GM23338 (cell line): ENCODE measurements around the gene SLC24A4. TPM values are rescaled to one million over a fixed set of nuclear protein-coding genes. Genes with fewer than 3 reads are reported as not detected.

Experiments
- ATAC-seq: fragments of 200-7000 bp; cut with Tn5 transposase; 3 replicates; pipeline ENCODE4 v1.9.1; 2020
- DNase-seq: peaks from one replicate; pipeline ENCODE4 v3.0.0-alpha.2; 2015; ENCODE audit warnings: low spot score
- H2AFZ ChIP-seq: fragments of 200-600 bp; sonication (generic); 2 replicates; pipeline ENCODE4 v1.8.0; 2016; ENCODE audit warnings: antibody characterized with exemption, mild to moderate bottlenecking, moderate library complexity
- H3F3A ChIP-seq: fragments of 200-600 bp; sonication (generic); replicated peaks from 2 replicates; pipeline ENCODE4 v1.8.0; 2017; ENCODE audit warnings: antibody characterized with exemption, mixed run types, low read depth
- H3K27ac ChIP-seq: fragments of 200-600 bp; sonication (generic); 2 replicates; pipeline ENCODE4 v1.6.1; 2016; ENCODE audit warnings: low read depth
- H3K27me3 ChIP-seq: fragments of 200-600 bp; sonication (generic); 2 replicates; pipeline ENCODE4 v1.8.0; 2016; ENCODE audit warnings: mild to moderate bottlenecking, mixed run types, moderate library complexity; ENCODE audit not compliant: insufficient read depth
- H3K36me3 ChIP-seq: fragments of 200-600 bp; sonication (generic); 2 replicates; pipeline ENCODE4 v1.8.0; 2016; ENCODE audit warnings: mild to moderate bottlenecking; ENCODE audit not compliant: insufficient read depth
- H3K4me1 ChIP-seq: fragments of 200-600 bp; sonication (generic); 2 replicates; pipeline ENCODE4 v1.8.0; 2016; ENCODE audit warnings: mild to moderate bottlenecking, moderate library complexity; ENCODE audit not compliant: insufficient read depth
- H3K4me2 ChIP-seq: fragments of 200-600 bp; sonication (generic); 2 replicates; pipeline ENCODE4 v1.7.1; 2017; ENCODE audit warnings: mixed run types
- H3K4me3 ChIP-seq: fragments of 200-600 bp; sonication (generic); 2 replicates; pipeline ENCODE4 v1.6.1; 2016; ENCODE audit warnings: mixed run types
- H3K79me2 ChIP-seq: fragments of 200-600 bp; sonication (generic); replicated peaks from 2 replicates; pipeline ENCODE4 v1.8.0; 2017; ENCODE audit warnings: mild to moderate bottlenecking; ENCODE audit not compliant: insufficient read depth
- H3K9me2 ChIP-seq: fragments of 200-600 bp; sonication (generic); 2 replicates; pipeline ENCODE4 v1.8.0; 2017; ENCODE audit not compliant: insufficient read depth
- H4K20me1 ChIP-seq: fragments of 200-600 bp; sonication (generic); replicated peaks from 2 replicates; pipeline ENCODE4 v1.8.0; 2017; ENCODE audit warnings: mild to moderate bottlenecking; ENCODE audit not compliant: insufficient read depth
- H3K27ac Mint-ChIP-seq: 2 replicates; pipeline ENCODE4 v1.8.0; 2020; ENCODE audit warnings: inconsistent platforms, mild to moderate bottlenecking, moderate library complexity, mixed read lengths
- H3K27me3 Mint-ChIP-seq: 3 replicates; pipeline ENCODE4 v1.8.0; 2022; ENCODE audit warnings: low read depth, mild to moderate bottlenecking, moderate library complexity, mixed read lengths, inconsistent platforms; ENCODE audit not compliant: insufficient read depth, poor library complexity
- H3K36me3 Mint-ChIP-seq: 3 replicates; pipeline ENCODE4 v1.8.0; 2021; ENCODE audit warnings: low read depth, mild to moderate bottlenecking, inconsistent platforms, moderate library complexity, mixed read lengths
- H3K4me1 Mint-ChIP-seq: 3 replicates; pipeline ENCODE4 v1.8.0; 2020; ENCODE audit warnings: mild to moderate bottlenecking, inconsistent platforms, mixed read lengths
- H3K4me3 Mint-ChIP-seq: 3 replicates; pipeline ENCODE4 v1.8.0; 2021; ENCODE audit warnings: moderate library complexity, mild to moderate bottlenecking, inconsistent platforms, mixed read lengths
- H3K9me3 Mint-ChIP-seq: 3 replicates; pipeline ENCODE4 v1.8.0; 2020; ENCODE audit warnings: moderate library complexity, mild to moderate bottlenecking, inconsistent platforms, mixed read lengths
- CREB1 ChIP-seq: fragments of 250-450 bp; sonication (Bioruptor Pico); IDR thresholded peaks from 2 replicates; pipeline ENCODE4 v1.5.0; 2020; ENCODE audit warnings: low read depth, mild to moderate bottlenecking, moderate library complexity
- CTCF ChIP-seq, 2 experiments: fragments of 200-600 bp in 1 of 2; sonication (generic) in 1 of 2; conservative IDR thresholded peaks; 2 replicates each; pipeline versions ENCODE4 v1.5.1 to v1.6.1; 2016 to 2017; ENCODE audit warnings: antibody characterized with exemption in 2 of 2, low read depth in 2 of 2, mild to moderate bottlenecking in 2 of 2, moderate library complexity in 1 of 2
- ETS1 ChIP-seq: IDR thresholded peaks from 2 replicates; pipeline ENCODE4 v1.6.1; 2016; ENCODE audit warnings: antibody characterized with exemption
- EZH2 ChIP-seq: fragments of 200-600 bp; sonication (generic); IDR thresholded peaks from one replicate; pipeline ENCODE4 v1.8.0; 2017; ENCODE audit warnings: antibody characterized with exemption, mild to moderate bottlenecking, low read depth; ENCODE audit not compliant: unreplicated experiment
- EZH2phosphoT487 ChIP-seq: fragments of 200-600 bp; sonication (generic); IDR thresholded peaks from one replicate; pipeline ENCODE4 v1.8.1; 2018; ENCODE audit warnings: antibody characterized with exemption; ENCODE audit not compliant: unreplicated experiment
- JUNB ChIP-seq: IDR thresholded peaks from one replicate; pipeline ENCODE4 v1.6.1; 2016; ENCODE audit warnings: antibody characterized with exemption; ENCODE audit not compliant: unreplicated experiment
- NANOG ChIP-seq: IDR thresholded peaks from 2 replicates; pipeline ENCODE4 v1.6.1; 2016; ENCODE audit warnings: antibody characterized with exemption, borderline replicate concordance
- POLR2AphosphoS5 ChIP-seq: IDR thresholded peaks from 2 replicates; pipeline ENCODE4 v1.6.1; 2016; ENCODE audit warnings: antibody characterized with exemption, low read depth
- REST ChIP-seq: IDR thresholded peaks from one replicate; pipeline ENCODE4 v1.6.1; 2018; ENCODE audit warnings: antibody characterized with exemption; ENCODE audit not compliant: unreplicated experiment
- STAT1 ChIP-seq: IDR thresholded peaks from one replicate; pipeline ENCODE4 v1.6.1; 2016; ENCODE audit warnings: antibody characterized with exemption; ENCODE audit not compliant: unreplicated experiment
- ZNF114 ChIP-seq: fragments of 250-450 bp; sonication (Bioruptor Pico); IDR thresholded peaks from 2 replicates; pipeline ENCODE4 v1.5.0; 2020; ENCODE audit warnings: mild to moderate bottlenecking, moderate library complexity
- ZNF331 ChIP-seq: fragments of 250-450 bp; sonication (Bioruptor Pico); IDR thresholded peaks from 2 replicates; pipeline ENCODE4 v1.5.0; 2020; ENCODE audit warnings: low read depth, mild to moderate bottlenecking, moderate library complexity
- ZNF462 ChIP-seq: fragments of 250-450 bp; sonication (Bioruptor Pico); IDR thresholded peaks from 2 replicates; pipeline ENCODE4 v1.5.0; 2020; ENCODE audit warnings: mild to moderate bottlenecking, moderate library complexity
- polyA plus RNA-seq: library from polyadenylated mRNA; unstranded; fragments of >200 nt; fragmentation: Nextera tagmentation; extraction: Ambion mirVana; gene quantifications from 2 replicates; pipeline ENCODE4 v1.2.1, GENCODE V29; 2016
- total RNA-seq: library from RNA; depleted of rRNA; stranded (reverse); fragments of >200 nt; shearing (Covaris generic); gene quantifications from 2 replicates; pipeline ENCODE4 v1.2.3, GENCODE V29; 2014

The SLC24A4 gene
- total and polyA plus RNA-seq, 2 experiments from 2014 or later = 0.06 to 0.38 TPM

GRCh38 chr14:92446771-92447170 lies 123.8 kb downstream of the SLC24A4 start:
- H3K27ac Mint-ChIP-seq = no peak overlapping the region
- H3K36me3 Mint-ChIP-seq = 0 out of 3 replicates have a peak, but pooled peaks cover 2% of the 10 kb centered on the region
- Histone ChIP-seq H3K4me1 (no peaks in the 10 kb centered on the region), H3F3A (no peaks in the 10 kb centered on the region), H3K4me3 (no peak overlapping the region), H3K36me3 (no peaks in the 10 kb centered on the region), H3K9me2 (no peaks in the 10 kb centered on the region), H3K4me2 (no peak overlapping the region), H3K79me2 (no peaks in the 10 kb centered on the region), H4K20me1 (no peaks in the 10 kb centered on the region), H3K27ac (no peak overlapping the region), H3K27me3 (no peaks in the 10 kb centered on the region), H2AFZ (no peak overlapping the region)
- H3K4me3 Mint-ChIP-seq = no peak overlapping the region
- ATAC-seq (no peak), DNase-seq (no peak)
- peaks cover 4% of the 10 kb centered on the region; the same call in 1 of the 3 replicates for H3K9me3 Mint-ChIP-seq
- peaks cover 10% of the 10 kb centered on the region for H3K27me3 Mint-ChIP-seq
- TF ChIP-seq REST (no peak), ZNF114 (no peak), EZH2 (no peak), ZNF331 (no peak), CTCF (conservative IDR thresholded peaks at IDR 0.05; ENCODE audit: low read depth in 2 of 2) (no peak), STAT1 (no peak), EZH2phosphoT487 (no peak), ETS1 (no peak), ZNF462 (CRISPR knock-in tag) (no peak), NANOG (no peak), POLR2AphosphoS5 (no peak), CREB1 (no peak), JUNB (no peak)
- no peaks in the 10 kb centered on the region; the same call in 1 of the 3 replicates for H3K4me1 Mint-ChIP-seq
